Measurements from ENCODE around the gene CACNA1D. TPM values are rescaled to one million over a fixed set of nuclear protein-coding genes. Genes with fewer than 3 reads are reported as not detected.

CACNA1D gene
- polyA plus RNA-seq, 1 experiment, result 0.15 TPM

DNA sequence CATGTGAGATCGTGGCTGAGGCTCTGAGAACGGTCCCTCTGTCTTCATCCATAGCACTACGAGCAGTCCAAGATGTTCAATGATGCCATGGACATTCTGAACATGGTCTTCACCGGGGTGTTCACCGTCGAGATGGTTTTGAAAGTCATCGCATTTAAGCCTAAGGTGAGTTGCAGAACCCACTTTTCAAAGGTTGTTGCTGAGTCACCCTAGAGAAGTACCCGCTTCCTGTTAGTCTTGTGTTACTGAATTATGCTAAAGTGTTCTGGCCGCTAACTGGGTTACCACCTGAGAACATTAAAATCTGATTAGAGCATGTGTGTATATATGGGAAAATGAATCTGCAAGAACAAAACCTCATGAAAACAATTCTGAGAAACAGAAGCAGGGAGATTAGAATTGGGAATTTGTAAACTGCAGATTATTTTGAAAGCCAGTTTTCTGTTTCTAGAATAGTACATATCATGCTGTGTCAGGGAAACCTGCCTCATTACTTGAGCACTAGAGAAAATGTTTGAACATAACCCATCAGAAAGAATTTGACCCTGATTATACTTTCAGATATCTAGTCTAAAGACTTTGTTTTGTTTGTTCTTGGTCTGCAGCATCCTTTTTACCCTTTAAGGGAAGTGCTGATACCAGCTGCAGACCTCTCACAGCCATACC, 259.2 kb downstream of the CACNA1D start:
- H3K27me3 ChIP-seq (ENCODE audit: control insufficient read depth, insufficient read depth, low read length), result no peaks in the 10 kb centered on the region; the same call in 1 of the 2 replicates
- CTCF ChIA-PET, result no interaction called here
- no peak overlapping the region for H3K4me3 ChIP-seq (ENCODE audit: low read depth, low read length)
- POLR2A ChIA-PET, result no interaction called here
- TF ChIP-seq CTCF (IDR thresholded peaks at IDR 0.05; ENCODE audit: insufficient read depth, low read depth, low read length), result no peak
- H3K36me3 ChIP-seq (ENCODE audit: control insufficient read depth, insufficient read depth, low read length), result no peaks in the 10 kb centered on the region
- no peak for DNase-seq (ENCODE audit: low read depth)

- TF ChIP-seq CTCF (IDR thresholded peaks at IDR 0.05; ENCODE audit: insufficient read depth, low read depth, low read length), result no peak
- DNase-seq (ENCODE audit: low read depth), result no peak
- ChIA-PET POLR2A (no interaction called here), CTCF (no interaction called here)
- Histone ChIP-seq H3K27me3 (ENCODE audit: control insufficient read depth, insufficient read depth, low read length) (no peaks in the 10 kb centered on the region; the same call in 1 of the 2 replicates), H3K36me3 (ENCODE audit: control insufficient read depth, insufficient read depth, low read length) (no peaks in the 10 kb centered on the region), H3K4me3 (ENCODE audit: low read depth, low read length) (no peak overlapping the region)
Observed at GRCh38 chr3:53754325-53754724, 259.9 kb downstream of the CACNA1D start.

DNA sequence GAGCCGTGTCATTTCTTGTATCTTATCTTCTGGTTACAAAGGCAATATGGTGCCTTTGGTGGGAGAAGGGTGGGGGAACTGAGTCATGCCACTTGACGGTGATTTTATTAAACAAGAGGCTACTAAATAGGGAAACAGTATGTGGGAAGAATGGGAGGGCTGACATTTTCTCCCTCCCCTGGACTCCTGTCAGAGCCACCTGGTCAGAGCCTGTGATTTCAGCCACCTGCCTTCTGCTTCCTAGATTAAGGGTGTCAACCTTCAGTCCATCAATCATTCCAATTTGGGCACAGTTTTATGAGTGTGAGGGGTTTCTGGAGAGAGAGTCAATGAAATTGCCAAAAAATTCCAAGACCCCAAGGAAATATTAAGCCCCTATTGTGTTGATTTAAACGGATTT, 264.4 kb downstream of the CACNA1D start:
- ChIA-PET POLR2A (no interaction called here), CTCF (no interaction called here)
- H3K27me3 ChIP-seq (ENCODE audit: control insufficient read depth, insufficient read depth, low read length), result peaks cover 4% of the 10 kb centered on the region; the same call in 1 of the 2 replicates
- DNase-seq (ENCODE audit: low read depth), result no peak
- no peak overlapping the region for H3K4me3 ChIP-seq (ENCODE audit: low read depth, low read length)
- TF ChIP-seq CTCF (IDR thresholded peaks at IDR 0.05; ENCODE audit: insufficient read depth, low read depth, low read length), result no peak
- H3K36me3 ChIP-seq (ENCODE audit: control insufficient read depth, insufficient read depth, low read length), result no peaks in the 10 kb centered on the region

DNA sequence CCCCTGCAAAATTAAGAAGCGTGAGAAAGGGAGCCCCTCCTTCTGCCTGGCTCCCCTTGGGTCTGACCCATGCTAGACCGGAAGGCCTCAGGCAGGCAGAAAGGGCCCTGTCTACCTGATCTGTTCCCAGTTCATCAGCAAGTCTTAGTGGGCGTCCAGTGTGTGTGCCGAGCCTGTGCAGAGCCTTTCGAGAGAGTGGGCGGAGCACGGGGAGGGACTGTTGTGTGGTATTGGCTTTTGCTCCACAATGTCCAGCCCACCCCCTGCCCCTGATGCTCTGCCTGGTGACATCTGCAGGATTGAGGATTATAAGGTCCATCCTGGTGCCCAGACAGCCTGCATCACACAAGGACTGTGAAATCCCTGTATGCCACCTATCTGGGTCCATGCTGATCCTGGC, 268.9 kb downstream of the CACNA1D start:
- no peak for TF ChIP-seq CTCF (IDR thresholded peaks at IDR 0.05; ENCODE audit: insufficient read depth, low read depth, low read length)
- Histone ChIP-seq H3K4me3 (ENCODE audit: low read depth, low read length) (no peak overlapping the region), H3K36me3 (ENCODE audit: control insufficient read depth, insufficient read depth, low read length) (no peaks in the 10 kb centered on the region), H3K27me3 (ENCODE audit: control insufficient read depth, insufficient read depth, low read length) (peaks cover 8% of the 10 kb centered on the region)
- ChIA-PET POLR2A (no interaction called here), CTCF (no interaction called here)
- no peak for DNase-seq (ENCODE audit: low read depth)

DNA sequence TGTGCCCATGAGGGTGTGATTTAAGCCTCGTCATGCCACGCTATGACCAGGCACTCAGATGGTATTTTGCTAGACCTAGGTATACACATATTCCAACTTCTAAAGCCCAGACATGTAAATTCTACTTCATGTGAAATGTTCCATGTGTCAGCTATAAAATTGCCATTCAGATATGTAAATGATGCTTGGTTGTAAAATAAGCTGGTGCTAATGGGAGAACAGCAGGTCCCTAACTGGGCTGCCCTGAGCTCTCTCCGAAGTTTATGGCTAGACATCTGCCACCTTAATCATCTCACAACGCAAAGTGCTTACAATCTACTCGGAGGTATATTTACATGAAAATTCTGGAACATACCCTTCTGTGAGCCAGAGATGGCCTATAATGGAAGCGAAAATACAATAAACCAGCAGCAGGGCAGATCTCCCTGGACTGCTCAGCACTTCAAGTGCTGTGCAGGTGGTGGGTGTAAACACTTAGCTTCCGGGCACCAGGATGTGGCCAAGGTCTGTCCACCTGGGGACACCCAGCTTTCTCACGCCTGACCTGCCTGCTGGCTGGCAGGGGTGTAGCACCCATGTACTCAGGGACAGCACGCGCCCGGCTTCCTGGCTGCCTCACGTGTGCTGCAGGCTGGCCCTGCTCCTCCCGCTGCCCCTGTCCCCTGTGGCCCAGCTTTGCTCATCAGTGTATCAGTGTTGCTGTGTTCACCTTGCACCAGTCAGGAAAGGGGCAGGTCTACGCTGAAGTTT, 269.8 kb downstream of the CACNA1D start:
- POLR2A ChIA-PET, result no interaction called here
- no peak for TF ChIP-seq CTCF (IDR thresholded peaks at IDR 0.05; ENCODE audit: insufficient read depth, low read depth, low read length)

More for the DNA sequence above, 269.8 kb downstream of the CACNA1D start:
- Histone ChIP-seq H3K4me3 (ENCODE audit: low read depth, low read length) (no peak overlapping the region), H3K36me3 (ENCODE audit: control insufficient read depth, insufficient read depth, low read length) (no peaks in the 10 kb centered on the region), H3K27me3 (ENCODE audit: control insufficient read depth, insufficient read depth, low read length) (peaks cover 9% of the 10 kb centered on the region)
- CTCF ChIA-PET, result interaction anchor here (0.6 kb wide), 1 partner anchor 9 kb away, joined by 3 read pairs; no protein-coding TSS in a partner anchor
- DNase-seq (ENCODE audit: low read depth), result no peak
